HFF-Myc (cell line): ENCODE measurements around the gene C20orf204.

ENCODE experiments used
- DNase-seq: peaks from one replicate; pipeline ENCODE4 v3.0.0-alpha.2; 2011; ENCODE audit warnings: low read depth; ENCODE audit errors: extremely low read depth
- H3K4me3 ChIP-seq: replicated peaks from 2 replicates; pipeline ENCODE4 v1.5.1; 2011; ENCODE audit warnings: low read depth, mild to moderate bottlenecking, control low read depth, low read length
- CTCF ChIP-seq: IDR thresholded peaks from 2 replicates; pipeline ENCODE4 v1.5.1; 2012; ENCODE audit warnings: mild to moderate bottlenecking, low read depth, low read length, control low read depth; ENCODE audit errors: missing control alignments

Gene C20orf204

GRCh38 chr20:64048402-64049044, 12.5 kb downstream of the C20orf204 start:
- TF ChIP-seq CTCF, result no peak
- DNase-seq, result no peak
- no peak overlapping the region for H3K4me3 ChIP-seq

- no peak for DNase-seq
Measured at GRCh38 chr20:64049060-64049877, 13.3 kb downstream of the C20orf204 start, which contains the start of gene SOX18. Gene SOX18, minus strand, starts transcription at chr20:64049639. Its CDS starts 123 bp downstream, at chr20:64049516.

GRCh38 chr20:64049878-64050260, 13.9 kb downstream of the C20orf204 start:
- no peak for DNase-seq
- H3K4me3 ChIP-seq, result no peak overlapping the region
- TF ChIP-seq CTCF, result no peak

More at GRCh38 chr20:64049060-64049877, 13.3 kb downstream of the C20orf204 start, which contains the start of gene SOX18:
- TF ChIP-seq CTCF, result no peak
- no peak within 1 kb of the TSS for H3K4me3 ChIP-seq

GRCh38 chr20:64050261-64051032, 14.5 kb downstream of the C20orf204 start:
- no peak for TF ChIP-seq CTCF
- no peak overlapping the region for H3K4me3 ChIP-seq
- no peak for DNase-seq

GRCh38 chr20:64051033-64051452, 15.1 kb downstream of the C20orf204 start:
- DNase-seq, result no peak
- TF ChIP-seq CTCF, result no peak
- no peak overlapping the region for H3K4me3 ChIP-seq

- DNase-seq, result no peak
- no peak for TF ChIP-seq CTCF
- H3K4me3 ChIP-seq, result no peak overlapping the region
Measured at GRCh38 chr20:64051561-64052325, 15.8 kb downstream of the C20orf204 start.
